Globus pallidus (tissue), 1 donor: ENCODE results near the gene TBCK.

Experiments
- DNase-seq: peaks from one replicate; pipeline ENCODE4 v3.0.0-alpha.2; 2015; ENCODE audit warnings: low spot score

The TBCK gene

GRCh38 chr4:106038908-106039307 is 277.1 kb downstream of the TBCK start:
- DNase-seq, result no peak

GRCh38 chr4:106038012-106038411 is 278.0 kb downstream of the TBCK start:
- DNase-seq, result no peak

GRCh38 chr4:106036848-106037247 is 279.2 kb downstream of the TBCK start:
- DNase-seq, result no peak

GRCh38 chr4:106036334-106036733 is 279.7 kb downstream of the TBCK start:
- DNase-seq, result no peak

GRCh38 chr4:106035204-106035603 is 280.8 kb downstream of the TBCK start:
- DNase-seq, result no peak

GRCh38 chr4:106034751-106035150 is 281.3 kb downstream of the TBCK start:
- DNase-seq, result no peak

GRCh38 chr4:106034220-106034619 is 281.8 kb downstream of the TBCK start:
- no peak for DNase-seq

- no peak for DNase-seq
Observed at GRCh38 chr4:106033469-106033868, 282.5 kb downstream of the TBCK start.

GRCh38 chr4:106032851-106033286 is 283.1 kb downstream of the TBCK start:
- DNase-seq, result no peak

- DNase-seq, result no peak
Observed at GRCh38 chr4:106022454-106022853, 293.6 kb downstream of the TBCK start.

- DNase-seq, result no peak
Observed at GRCh38 chr4:106021737-106022410, 294.1 kb downstream of the TBCK start.

GRCh38 chr4:106019771-106020170 is 296.2 kb downstream of the TBCK start:
- no peak for DNase-seq

GRCh38 chr4:106017975-106018374 is 298.0 kb downstream of the TBCK start:
- no peak for DNase-seq

- no peak for DNase-seq
Observed at GRCh38 chr4:106011387-106011786, 304.6 kb downstream of the TBCK start.

- no peak for DNase-seq
Observed at GRCh38 chr4:106010761-106011160, 305.2 kb downstream of the TBCK start.

GRCh38 chr4:106002994-106003393 is 313.0 kb downstream of the TBCK start:
- DNase-seq, result no peak

- DNase-seq, result no peak
Observed at GRCh38 chr4:105998171-105999063, 317.6 kb downstream of the TBCK start.

- DNase-seq, result no peak
Observed at GRCh38 chr4:105996845-105997244, 319.2 kb downstream of the TBCK start.

- no peak for DNase-seq
Observed at GRCh38 chr4:105994841-105995501, 321.0 kb downstream of the TBCK start.

GRCh38 chr4:105994061-105994460 is 321.9 kb downstream of the TBCK start:
- DNase-seq, result no peak

- DNase-seq, result no peak
Observed at GRCh38 chr4:105992641-105993305, 323.2 kb downstream of the TBCK start.

- DNase-seq, result no peak
Observed at GRCh38 chr4:105991726-105992125, 324.3 kb downstream of the TBCK start.
